Endodermal cell (in vitro differentiated cells): ENCODE results near the gene LHX2. TPM values are rescaled to one million over a fixed set of nuclear protein-coding genes. Genes with fewer than 3 reads are reported as not detected.

Source experiments
- DNase-seq: peaks from one replicate; pipeline ENCODE4 v3.0.0-alpha.2; 2017
- H3K27ac ChIP-seq: 2 replicates; pipeline ENCODE4 v1.5.1; 2013; ENCODE audit warnings: mild to moderate bottlenecking, low read depth, low read length, moderate library complexity
- H3K27me3 ChIP-seq: 2 replicates; pipeline ENCODE4 v1.6.1; 2013; ENCODE audit warnings: mild to moderate bottlenecking, low read length, moderate library complexity; ENCODE audit not compliant: insufficient read depth, control insufficient read depth, poor library complexity, severe bottlenecking
- H3K36me3 ChIP-seq: 2 replicates; pipeline ENCODE4 v1.7.0; 2013; ENCODE audit warnings: mild to moderate bottlenecking, low read length, moderate library complexity; ENCODE audit not compliant: control insufficient read depth, insufficient read depth
- H3K4me1 ChIP-seq: one replicate; pipeline ENCODE4 v1.7.0; 2013; ENCODE audit warnings: low read length; ENCODE audit not compliant: control insufficient read depth, insufficient read depth
- H3K4me3 ChIP-seq: 2 replicates; pipeline ENCODE4 v1.5.1; 2013; ENCODE audit warnings: mild to moderate bottlenecking, low read length, moderate library complexity
- H3K9ac ChIP-seq: 2 replicates; pipeline ENCODE4 v1.6.1; 2013; ENCODE audit warnings: mild to moderate bottlenecking, low read length, moderate library complexity; ENCODE audit not compliant: poor library complexity, severe bottlenecking; ENCODE audit errors: extremely low read depth
- H3K9me3 ChIP-seq: 2 replicates; pipeline ENCODE4 v1.6.1; 2013; ENCODE audit warnings: mild to moderate bottlenecking, low read length, moderate library complexity; ENCODE audit not compliant: control insufficient read depth
- H3K27ac Mint-ChIP-seq: 2 replicates; pipeline ENCODE4 v1.8.0; 2020; ENCODE audit warnings: mixed read lengths
- H3K27me3 Mint-ChIP-seq: 2 replicates; pipeline ENCODE4 v1.8.0; 2021; ENCODE audit warnings: mild to moderate bottlenecking, mixed read lengths; ENCODE audit not compliant: insufficient read depth
- H3K36me3 Mint-ChIP-seq: 2 replicates; pipeline ENCODE4 v1.8.0; 2020; ENCODE audit warnings: low read depth, mixed read lengths
- H3K4me1 Mint-ChIP-seq: 2 replicates; pipeline ENCODE4 v1.8.0; 2020; ENCODE audit warnings: mixed read lengths
- H3K4me3 Mint-ChIP-seq: 2 replicates; pipeline ENCODE4 v1.8.0; 2020; ENCODE audit warnings: mild to moderate bottlenecking, moderate library complexity, mixed read lengths
- H3K9me3 Mint-ChIP-seq: 2 replicates; pipeline ENCODE4 v1.8.0; 2020; ENCODE audit warnings: mild to moderate bottlenecking, mixed read lengths
- CTCF ChIP-seq: fragments of 200-600 bp; sonication (generic); conservative IDR thresholded peaks from 2 replicates; pipeline ENCODE4 v1.5.0; 2021; ENCODE audit warnings: antibody characterized with exemption, mild to moderate bottlenecking
- WGBS, 2 experiments: methylation state at CpG; one replicate each; pipeline versions ENCODE4 v1.1.5 to v1.1.7; 2013; ENCODE audit warnings: missing lambda C conversion rate in 2 of 2, mixed read lengths in 1 of 2; ENCODE audit not compliant: insufficient coverage in 1 of 2, insufficient read length in 1 of 2; 5-methylcytosine and 5-hydroxymethylcytosine counted together
- total RNA-seq, 2 donors: library from RNA; stranded (reverse); fragmentation: NEBNext Ultra II Directional in 1 of 2; extraction: Animal tissue kit (Norgen Biotek cat#: 25700) in 1 of 2; gene quantifications; 2 replicates in 1 of 2; 3 replicates in 1 of 2; pipeline ENCODE4 v1.2.1, GENCODE V29; 2021

LHX2 gene
- total RNA-seq, 2 donors from 2014 or later: 0.20 to 0.29 TPM

DNA sequence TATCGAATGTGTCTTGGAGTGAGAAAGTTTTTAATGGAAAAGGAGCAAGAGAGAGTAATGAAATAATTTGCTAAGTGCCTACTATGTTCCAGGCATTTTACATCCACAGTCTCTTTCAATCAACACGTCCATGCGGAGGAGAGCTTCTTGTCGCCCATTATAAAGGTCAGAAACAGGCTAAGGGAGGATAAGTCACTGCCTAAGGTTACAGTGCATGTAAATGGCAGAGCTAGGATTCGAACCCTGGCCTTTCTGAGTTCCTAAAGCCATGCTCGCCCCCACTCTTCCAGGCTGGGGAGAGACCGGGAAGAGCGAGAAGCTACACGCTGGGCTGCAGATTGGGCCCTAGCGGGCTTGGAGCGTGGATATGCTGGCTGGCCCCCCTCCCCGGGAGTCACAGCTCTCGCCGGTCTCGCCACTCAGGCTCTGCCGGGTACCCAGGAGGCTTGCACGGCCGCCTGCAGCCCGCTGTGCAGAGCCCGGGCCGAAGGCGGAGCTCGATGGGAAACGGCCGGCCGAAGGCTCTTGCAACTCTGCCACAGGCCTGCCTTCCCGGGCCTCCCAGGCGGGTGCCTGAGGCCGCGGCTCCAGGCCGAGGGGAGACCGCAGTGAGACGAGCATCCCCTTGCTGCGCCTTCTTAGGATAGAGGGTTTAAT is 775 bp upstream of the LHX2 start:
- Histone ChIP-seq H3K27me3 (peaks cover 99% of the 10 kb centered on the region), H3K36me3 (no peaks in the 10 kb centered on the region), H3K4me1 (no peaks in the 10 kb centered on the region), H3K9ac (no peak overlapping the region), H3K4me3 (no peak overlapping the region), H3K9me3 (no peaks in the 10 kb centered on the region), H3K27ac (no peak overlapping the region)
- no peak for TF ChIP-seq CTCF
- H3K27me3 Mint-ChIP-seq: peaks cover 98% of the 10 kb centered on the region
- no peaks in the 10 kb centered on the region for H3K36me3 Mint-ChIP-seq
- no peak overlapping the region for H3K4me3 Mint-ChIP-seq
- H3K27ac Mint-ChIP-seq: no peak overlapping the region
- no peaks in the 10 kb centered on the region for H3K9me3 Mint-ChIP-seq
- WGBS, 2 experiments: 0 to 4% methylated on average over 12 to 34 of the region's 34 CpGs
- peaks cover 33% of the 10 kb centered on the region for H3K4me1 Mint-ChIP-seq
- peak; percentile 86 for DNase-seq

- no peak overlapping the region for H3K9ac ChIP-seq
- Mint-ChIP-seq H3K9me3 (no peaks in the 10 kb centered on the region), H3K36me3 (no peaks in the 10 kb centered on the region), H3K27ac (no peak overlapping the region), H3K4me1 (peaks cover 33% of the 10 kb centered on the region), H3K27me3 (peaks cover 97% of the 10 kb centered on the region), H3K4me3 (no peak overlapping the region)
- H3K27me3 ChIP-seq: peaks cover 99% of the 10 kb centered on the region
- DNase-seq: peak; percentile 74
- TF ChIP-seq CTCF: no peak
- no peaks in the 10 kb centered on the region for H3K9me3 ChIP-seq
- H3K4me1 ChIP-seq: no peaks in the 10 kb centered on the region
- no peak overlapping the region for H3K27ac ChIP-seq
- no peaks in the 10 kb centered on the region for H3K36me3 ChIP-seq
- H3K4me3 ChIP-seq: no peak overlapping the region
- 3 to 7% methylated on average over 26 to 83 of the region's 83 CpGs for WGBS, 2 experiments
These were observed 1.1 kb downstream of the LHX2 start for GRCh38 chr9:124012368-124013301.

DNA sequence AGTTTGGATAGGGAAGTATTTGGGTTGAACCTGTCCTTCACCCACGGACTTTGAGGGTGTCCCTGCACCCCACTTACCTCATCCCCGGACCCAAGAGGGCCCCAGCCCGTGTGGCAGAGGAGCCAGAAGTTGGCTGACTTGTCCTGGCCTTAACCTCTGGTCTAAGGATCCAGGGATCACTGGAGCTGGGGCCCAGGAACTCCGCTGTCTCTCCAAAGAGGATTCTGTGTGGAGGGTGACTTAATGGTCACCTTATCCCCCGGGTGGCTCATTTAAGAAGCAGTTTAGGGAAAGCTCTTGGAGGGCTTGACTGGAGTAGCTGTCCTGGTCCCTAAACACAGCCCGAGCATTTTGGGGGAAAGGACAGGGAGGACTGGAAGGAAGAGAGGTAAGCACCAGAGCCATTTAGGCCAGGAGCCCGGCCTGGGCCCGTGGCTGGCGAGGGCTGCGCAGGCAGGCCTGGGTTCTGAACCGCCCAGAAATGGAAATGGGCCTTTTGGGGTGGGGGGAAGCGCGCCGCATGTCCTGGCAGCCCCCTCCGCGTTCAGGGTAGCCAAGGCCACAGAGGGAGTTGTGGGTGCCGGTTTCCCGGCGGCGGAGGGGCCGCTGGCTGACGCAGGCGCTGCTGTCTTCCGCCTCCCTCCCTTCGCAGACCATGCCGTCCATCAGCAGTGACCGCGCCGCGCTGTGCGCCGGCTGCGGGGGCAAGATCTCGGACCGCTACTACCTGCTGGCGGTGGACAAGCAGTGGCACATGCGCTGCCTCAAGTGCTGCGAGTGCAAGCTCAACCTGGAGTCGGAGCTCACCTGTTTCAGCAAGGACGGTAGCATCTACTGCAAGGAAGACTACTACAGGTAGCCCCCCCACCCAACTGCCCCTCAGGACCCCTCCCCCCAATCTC is 2.0 kb downstream of the LHX2 start:
- Histone ChIP-seq H3K9ac (no peak overlapping the region), H3K36me3 (no peaks in the 10 kb centered on the region), H3K27me3 (peaks cover 99% of the 10 kb centered on the region), H3K9me3 (no peaks in the 10 kb centered on the region), H3K4me3 (no peak overlapping the region), H3K4me1 (no peaks in the 10 kb centered on the region), H3K27ac (no peak overlapping the region)
- Mint-ChIP-seq H3K27me3 (peaks cover 95% of the 10 kb centered on the region), H3K4me1 (peaks cover 28% of the 10 kb centered on the region), H3K36me3 (no peaks in the 10 kb centered on the region), H3K27ac (no peak overlapping the region), H3K9me3 (no peaks in the 10 kb centered on the region), H3K4me3 (no peak overlapping the region)
- TF ChIP-seq CTCF: peak; percentile 41
- peak; percentile 86 for DNase-seq
- WGBS, 2 experiments: 3 to 6% methylated on average over 12 to 40 of the region's 40 CpGs
